HepG2 (cell line): ENCODE results near the gene DRC3. TPM values are rescaled to one million over a fixed set of nuclear protein-coding genes. Genes with fewer than 3 reads are reported as not detected.
A peak's percentile ranks its signal among the peaks of the same experiment; 100 is the strongest.

Experiments
- ATAC-seq: fragments of 200-7000 bp; cut with Tn5 transposase; 3 replicates; pipeline ENCODE4 v1.9.1; 2020; ENCODE audit warnings: mild to moderate bottlenecking, moderate library complexity
- BruUV-seq: library from RNA; stranded (reverse); fragments of 400-500 nt; replicated peaks from 2 replicates; lab custom pipeline; 2021; lab: Mats Ljungman, UMichigan
- CTCF ChIA-PET: fragments of 300-600 bp; formaldehyde crosslinking; extraction: SDS; loops from one replicate; lab custom pipeline; 2021; ENCODE audit warnings: low total read pairs, inconsistent platforms, low intra/inter-chr PET ratio; lab: Yijun Ruan, JAX
- POLR2A ChIA-PET: fragments of 350-600 bp; sonication (Branson Sonifier 250); formaldehyde crosslinking; loops from one replicate; lab custom pipeline; 2020; ENCODE audit warnings: antibody characterized with exemption, inconsistent platforms; lab: Yijun Ruan, JAX
- DNase-seq: peaks from one replicate; pipeline ENCODE4 v3.0.0-alpha.2; 2015; ENCODE audit warnings: low spot score
- FAIRE-seq: peaks from 3 replicates; lab custom pipeline; 2011; peaks lifted over from hg19 to GRCh38; lab: Jason Lieb, UNC
- H2AFZ ChIP-seq: one replicate; pipeline ENCODE4 v1.6.1; 2011; ENCODE audit warnings: low read length, inconsistent platforms
- H3K27ac ChIP-seq: fragments of 300-600 bp; 3 replicates; pipeline ENCODE4 v1.8.0; 2011; ENCODE audit warnings: mixed run types, mild to moderate bottlenecking, mixed read lengths, low read length, inconsistent platforms; ENCODE audit not compliant: insufficient read depth; ENCODE audit errors: extremely low read length
- H3K27me3 ChIP-seq, 2 experiments: fragments of 200-600 bp in 1 of 2; 2 replicates in 1 of 2; 3 replicates in 1 of 2; pipeline versions ENCODE4 v1.6.0 to v1.8.0; 2011; ENCODE audit warnings: low read length in 2 of 2, mild to moderate bottlenecking in 2 of 2, moderate library complexity in 2 of 2, inconsistent platforms in 1 of 2; ENCODE audit not compliant: insufficient read depth in 2 of 2, control insufficient read depth in 1 of 2
- H3K36me3 ChIP-seq, 2 experiments: fragments of 200-600 bp in 1 of 2; replicated peaks in 1 of 2; 2 replicates in 1 of 2; 3 replicates in 1 of 2; pipeline versions ENCODE4 v1.5.1 to v1.8.0; 2011; ENCODE audit warnings: low read length in 2 of 2, inconsistent platforms in 1 of 2; ENCODE audit not compliant: insufficient read depth in 2 of 2, control insufficient read depth in 1 of 2
- H3K4me1 ChIP-seq: 2 replicates; pipeline ENCODE4 v1.5.1; 2012; ENCODE audit warnings: low read length, inconsistent platforms; ENCODE audit not compliant: insufficient read depth
- H3K4me2 ChIP-seq: 2 replicates; pipeline ENCODE4 v1.6.0; 2011; ENCODE audit warnings: low read depth, low read length, inconsistent platforms
- H3K4me3 ChIP-seq, 3 experiments: fragments of 200-600 bp in 1 of 3; sonication (generic), shearing (Covaris generic) in 1 of 3; replicated peaks in 1 of 3; 2 replicates each; pipeline ENCODE4 v1.5.1; 2011 to 2016; ENCODE audit warnings: low read length in 3 of 3, inconsistent platforms in 2 of 3, low read depth in 2 of 3, mild to moderate bottlenecking in 2 of 3, control low read depth in 1 of 3, mixed read lengths in 1 of 3; ENCODE audit not compliant: insufficient read depth in 1 of 3
- H3K79me2 ChIP-seq: one replicate; pipeline ENCODE4 v1.6.1; 2011; ENCODE audit warnings: low read length, inconsistent platforms; ENCODE audit not compliant: insufficient read depth
- H3K9ac ChIP-seq: 2 replicates; pipeline ENCODE4 v1.6.0; 2011; ENCODE audit warnings: mild to moderate bottlenecking, low read depth, low read length, inconsistent platforms; ENCODE audit not compliant: insufficient read depth
- H3K9me3 ChIP-seq: 2 replicates; pipeline ENCODE4 v1.5.1; 2012; ENCODE audit warnings: mild to moderate bottlenecking, low read length
- H4K20me1 ChIP-seq: 2 replicates; pipeline ENCODE4 v1.6.0; 2011; ENCODE audit warnings: inconsistent platforms, mild to moderate bottlenecking, low read length, moderate library complexity; ENCODE audit not compliant: insufficient read depth
- ELF4 ChIP-seq: sonication (generic); formaldehyde crosslinking; IDR thresholded peaks from 2 replicates; pipeline ENCODE4 v1.5.0; 2020; ENCODE audit warnings: missing genetic modification reagents, mild to moderate bottlenecking, moderate library complexity, borderline replicate concordance
- FOSL1 ChIP-seq: sonication (generic); formaldehyde crosslinking; IDR thresholded peaks from 2 replicates; pipeline ENCODE4 v1.9.0; 2021; ENCODE audit warnings: missing genetic modification reagents, borderline replicate concordance
- HMGXB4 ChIP-seq, 2 experiments: sonication (generic) in 1 of 2; formaldehyde crosslinking in 1 of 2; IDR thresholded peaks; 2 replicates each; pipeline versions ENCODE4 v1.4.0 to v1.6.1; 2018 to 2020; ENCODE audit warnings: missing genetic modification reagents in 2 of 2, borderline replicate concordance in 1 of 2, low read depth in 1 of 2, mild to moderate bottlenecking in 1 of 2, missing biosample characterization in 1 of 2
- KLF12 ChIP-seq: sonication (generic); formaldehyde crosslinking; IDR thresholded peaks from 2 replicates; pipeline ENCODE4 v1.4.0; 2020; ENCODE audit warnings: missing genetic modification reagents, borderline replicate concordance
- NCOA2 ChIP-seq: sonication (generic); formaldehyde crosslinking; IDR thresholded peaks from 2 replicates; pipeline ENCODE4 v1.8.0; 2022; ENCODE audit warnings: inconsistent platforms
- POGK ChIP-seq: sonication (generic); formaldehyde crosslinking; conservative IDR thresholded peaks from 2 replicates; pipeline ENCODE4 v1.8.0; 2022; ENCODE audit warnings: mild to moderate bottlenecking, moderate library complexity, missing genetic modification reagents
- PPARG ChIP-seq: conservative IDR thresholded peaks from 2 replicates; pipeline ENCODE4 v1.6.1; 2016; ENCODE audit warnings: missing biosample characterization, missing genetic modification reagents
- SMC3 ChIP-seq: IDR thresholded peaks from 2 replicates; pipeline ENCODE4 v1.6.1; 2011; ENCODE audit warnings: low read length, improper control_type of control experiment
- SOX5 ChIP-seq: IDR thresholded peaks from 2 replicates; pipeline ENCODE4 v1.6.1; 2016; ENCODE audit warnings: borderline replicate concordance
- STAG1 ChIP-seq: sonication (generic); formaldehyde crosslinking; IDR thresholded peaks from 2 replicates; pipeline ENCODE4 v1.4.0; 2020; ENCODE audit warnings: missing genetic modification reagents
- THAP11 ChIP-seq: IDR thresholded peaks from 2 replicates; pipeline ENCODE4 v1.6.1; 2016; ENCODE audit warnings: missing biosample characterization, missing genetic modification reagents
- ZBTB14 ChIP-seq: sonication (generic); formaldehyde crosslinking; IDR thresholded peaks from 2 replicates; pipeline ENCODE4 v1.4.0; 2020; ENCODE audit warnings: missing genetic modification reagents
- ZFX ChIP-seq: sonication (generic); formaldehyde crosslinking; IDR thresholded peaks from 2 replicates; pipeline ENCODE4 v1.4.0; 2020; ENCODE audit warnings: mild to moderate bottlenecking, low read depth, missing genetic modification reagents, moderate library complexity
- ZNF276 ChIP-seq: sonication (generic); formaldehyde crosslinking; IDR thresholded peaks from 2 replicates; pipeline ENCODE4 v1.4.0; 2020; ENCODE audit warnings: mild to moderate bottlenecking, low read depth, missing genetic modification reagents
- ZNF597 ChIP-seq: sonication (generic); formaldehyde crosslinking; IDR thresholded peaks from 2 replicates; pipeline ENCODE4 v1.5.0; 2020; ENCODE audit warnings: missing genetic modification reagents
- WGBS: methylation state at CpG from one replicate; pipeline ENCODE4 v1.1.6; 2017; ENCODE audit warnings: low lambda C conversion rate; 5-methylcytosine and 5-hydroxymethylcytosine counted together
- in situ Hi-C: cut with HindIII; loops from 2 replicates; pipeline ENCODE4 v1.10.0; 2017; ENCODE audit warnings: low pct_unique_long_range_greater_than_20kb; ENCODE audit not compliant: extremely low pct_ligation_motif_present
- intact Hi-C: fragments of 100-400 bp; cut with micrococcal nuclease; formaldehyde crosslinking; loops from one replicate; pipeline ENCODE4 v1.10.0; 2022; ENCODE audit not compliant: unreplicated experiment
- polyA plus RNA-seq, 8 experiments: library from polyadenylated mRNA; depleted of rRNA in 3 of 8; stranded (reverse) in 7 of 8; unstranded in 1 of 8; fragments of >200 nt; fragmentation: Illumina TruSeq in 4 of 8; extraction: Trizol in 4 of 8; gene quantifications; 2 replicates each; pipeline versions ENCODE4 v1.2.1 to v1.2.3, GENCODE V29; 2011 to 2016; ENCODE audit warnings: low read depth in 4 of 8, missing spikeins in 1 of 8, mixed read lengths in 1 of 8; ENCODE audit not compliant: insufficient read depth in 1 of 8
- total RNA-seq, 5 experiments: library from RNA; depleted of rRNA; stranded (reverse); fragments of >200 nt; fragmentation: Illumina TruSeq; extraction: Trizol; gene quantifications; 2 replicates each; pipeline ENCODE4 v1.2.3, GENCODE V29; 2016; ENCODE audit warnings: low read depth in 1 of 5

DRC3 gene
- total and polyA plus RNA-seq, 2 of the 13 experiments (the other 11 are each of a cell fraction or from before 2014, with no cell fraction given) = 0.53 to 0.87 TPM

- peaks cover 14% of the 10 kb centered on the region for H3K79me2 ChIP-seq
- no peaks in the 10 kb centered on the region; a peak in 1 of 5 replicates for H3K27me3 ChIP-seq
- BruUV-seq = no TSS peak
- 39% methylated on average over 5 of the region's 5 CpGs for WGBS
- H4K20me1 ChIP-seq = no peaks in the 10 kb centered on the region; the same call in 1 of the 2 replicates
- CTCF ChIA-PET = interaction anchor here (1.2 to 2.4 kb wide), 3 partner anchors 39 to 142 kb away, joined by 3 to 14 read pairs (median 13); no protein-coding TSS in a partner anchor
- no peaks in the 10 kb centered on the region for H3K9me3 ChIP-seq
- in situ Hi-C loops = loop anchor here (10.0 kb wide), 1 partner anchor 139 kb away; no protein-coding TSS in a partner anchor
- DNase-seq = peak; percentile 83
- POLR2A ChIA-PET = interaction anchor here (0.9 kb wide), 1 partner anchor 61 kb away, joined by 3 read pairs; the partner anchor contains the start of gene TOM1L2
- H3K36me3 ChIP-seq = no peaks in the 10 kb centered on the region; a peak in 1 of 5 replicates
- H3K4me1 ChIP-seq = peaks cover 34% of the 10 kb centered on the region
- no peak overlapping the region for H2AFZ ChIP-seq
- H3K27ac ChIP-seq = no peak overlapping the region
- no peak overlapping the region for H3K9ac ChIP-seq
- H3K4me3 ChIP-seq = no peak overlapping the region
- peak; percentile 87 for FAIRE-seq
- ATAC-seq = peak; percentile 93
- no peak overlapping the region for H3K4me2 ChIP-seq
- intact Hi-C loops = loop anchor here (1.0 to 5.0 kb wide), 3 partner anchors 39 to 141 kb away; no protein-coding TSS in a partner anchor
- TF ChIP-seq ZBTB14 (no peak), THAP11 (CRISPR knock-in tag) (peak; percentile 97), PPARG (CRISPR knock-in tag) (0 out of 2 replicates have a peak, but pooled peaks have one; percentile 25), FOSL1 (CRISPR knock-in tag) (no peak), HMGXB4 (CRISPR knock-in tag; IDR thresholded peaks at IDR 0.05; ENCODE audit: borderline replicate concordance in 1 of 2, low read depth in 1 of 2) (peak in 1 of 2 experiments; percentile 39; a peak in 1 of 4 replicates), SOX5 (CRISPR knock-in tag) (0 out of 2 replicates have a peak, but pooled peaks have one; percentile 23), ELF4 (peak; percentile 49; the same call in 1 of the 2 replicates), KLF12 (CRISPR knock-in tag) (no peak), STAG1 (CRISPR knock-in tag) (peak; percentile 89), ZNF276 (CRISPR knock-in tag) (no peak), ZNF597 (CRISPR knock-in tag) (no peak), POGK (CRISPR knock-in tag) (no peak), ZFX (CRISPR knock-in tag) (peak; percentile 34; the same call in 1 of the 2 replicates), NCOA2 (no peak), SMC3 (peak; percentile 89)
Measured at GRCh38 chr17:18033442-18034099, 60.9 kb downstream of the DRC3 start.
